Measurements from ENCODE around the gene WSCD2.

The WSCD2 gene

DNA sequence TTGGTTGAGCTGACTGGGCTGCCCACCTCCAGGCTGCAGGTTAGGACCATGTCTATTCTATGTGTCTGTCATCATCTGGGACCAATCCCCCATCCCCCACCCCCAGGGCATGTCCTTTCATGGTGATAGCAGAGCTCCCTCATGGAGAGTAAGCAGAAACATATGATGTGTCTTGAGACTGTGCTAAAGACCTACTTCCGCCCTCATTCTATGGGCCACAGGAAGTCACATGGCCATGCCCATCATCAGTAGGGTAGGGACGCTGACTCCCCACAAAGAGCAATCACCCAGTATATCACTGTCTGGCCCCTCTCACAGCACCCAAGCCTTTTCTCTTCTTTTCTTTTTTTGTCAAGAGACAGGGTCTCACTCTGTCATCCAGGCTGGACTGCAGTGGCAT is 110.3 kb downstream of the WSCD2 start:
- no peak for DNase-seq

DNA sequence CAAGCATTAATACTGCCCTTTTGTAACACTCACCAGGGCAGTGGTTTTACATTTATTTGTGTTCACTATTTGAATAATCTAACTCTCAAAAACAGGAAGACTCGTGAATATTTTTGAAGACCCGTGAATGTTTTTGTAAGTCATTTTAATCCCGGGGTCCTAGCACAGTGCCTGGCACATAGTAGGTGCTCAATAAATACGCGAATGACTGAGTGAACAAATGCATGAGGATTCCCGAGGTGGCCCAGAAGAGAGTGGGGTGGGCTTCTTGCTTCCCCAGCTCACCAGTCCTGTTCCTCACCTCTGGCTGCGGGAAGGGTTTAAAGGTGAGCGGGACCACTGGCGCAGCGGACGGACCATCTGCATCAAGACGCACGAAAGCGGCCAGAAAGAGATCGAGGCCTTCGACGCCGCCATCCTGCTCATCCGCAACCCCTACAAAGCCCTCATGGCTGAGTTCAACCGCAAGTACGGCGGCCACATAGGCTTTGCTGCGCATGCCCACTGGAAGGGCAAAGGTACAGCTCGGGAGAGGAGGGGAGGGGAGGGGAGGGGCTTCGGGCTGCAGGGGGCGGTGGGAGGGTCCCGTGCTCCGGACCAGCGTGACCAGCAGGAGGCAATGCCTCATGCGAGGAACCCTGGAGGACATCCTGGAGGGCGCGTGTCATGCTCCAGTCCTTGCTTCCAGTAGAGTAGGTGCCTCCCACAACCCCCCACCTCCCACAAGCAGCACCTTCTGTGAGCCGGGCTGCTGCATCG is 111.1 kb downstream of the WSCD2 start:
- no peak for DNase-seq

DNA sequence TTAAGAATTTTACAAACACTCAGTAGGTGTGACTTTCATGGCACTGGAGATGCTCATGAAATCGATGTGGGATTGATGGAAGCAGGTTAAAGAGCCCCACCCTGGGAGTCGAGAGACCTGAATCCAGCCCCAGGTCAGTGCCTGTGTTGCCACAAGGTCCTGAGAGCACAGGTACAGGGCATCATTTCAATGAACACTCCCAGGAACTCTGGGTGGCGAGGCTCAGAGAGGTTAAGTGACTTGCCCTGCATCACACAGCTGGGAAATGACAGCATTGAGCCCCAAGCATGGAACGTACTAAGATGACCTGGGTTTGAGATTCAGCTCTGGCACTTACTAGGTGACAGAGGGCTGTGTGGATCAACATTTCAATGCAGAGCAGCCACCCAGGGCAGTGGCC is 111.8 kb downstream of the WSCD2 start:
- no peak for DNase-seq

DNA sequence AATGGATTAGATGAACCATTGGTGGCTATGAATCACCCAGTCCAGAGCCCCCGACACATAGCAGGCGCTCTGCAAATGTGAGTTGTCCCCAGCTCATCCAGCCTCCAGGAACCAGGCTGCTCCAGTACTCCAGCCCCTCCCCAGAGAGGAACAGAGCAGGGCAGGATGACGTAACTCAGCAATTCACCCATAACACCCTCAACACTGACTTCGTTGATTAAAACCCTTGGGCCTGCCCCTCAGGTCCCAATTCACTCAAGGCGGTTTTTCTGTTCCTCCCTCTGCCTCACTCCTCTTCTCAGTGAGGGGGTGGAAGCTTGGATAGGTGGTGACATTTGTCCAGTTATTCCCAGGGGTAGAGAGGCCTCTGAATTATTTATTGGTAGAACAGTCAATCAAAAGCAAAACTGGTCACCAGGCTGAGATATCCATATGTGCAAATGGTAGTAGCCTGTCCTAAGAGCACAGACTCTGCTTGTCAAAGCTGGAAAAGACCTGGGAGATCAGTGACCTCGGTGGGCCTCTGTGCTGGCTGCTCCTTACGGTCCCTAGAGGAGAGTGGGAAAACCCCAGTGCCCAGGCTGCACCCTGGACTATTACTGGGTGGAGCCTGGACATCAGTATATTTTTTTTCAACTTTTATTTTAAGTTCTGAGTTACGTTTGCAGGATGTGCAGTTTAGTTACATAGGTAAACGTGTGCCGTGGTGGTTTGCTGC is 113.1 kb downstream of the WSCD2 start:
- DNase-seq = no peak

GRCh38 chr12:108247130-108247529 is 118.0 kb downstream of the WSCD2 start:
- DNase-seq = no peak

DNA sequence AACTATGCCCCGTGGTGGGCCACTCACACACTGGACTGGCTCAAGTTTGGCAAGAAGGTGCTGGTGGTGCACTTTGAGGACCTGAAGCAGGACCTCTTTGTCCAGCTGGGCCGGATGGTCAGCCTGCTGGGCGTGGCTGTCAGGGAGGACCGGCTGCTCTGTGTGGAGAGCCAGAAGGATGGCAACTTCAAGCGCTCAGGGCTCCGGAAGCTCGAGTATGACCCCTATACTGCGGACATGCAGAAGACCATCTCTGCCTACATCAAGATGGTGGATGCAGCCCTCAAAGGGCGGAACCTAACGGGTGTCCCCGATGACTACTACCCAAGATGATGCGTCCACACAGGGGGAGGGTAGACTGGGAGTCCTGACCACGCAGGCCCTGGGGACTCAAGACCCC is 118.9 kb downstream of the WSCD2 start:
- DNase-seq = no peak

- no peak for DNase-seq
Measured at GRCh38 chr12:108252523-108252922, 123.4 kb downstream of the WSCD2 start.

GRCh38 chr12:108253540-108253939 is 124.5 kb downstream of the WSCD2 start:
- no peak for DNase-seq

GRCh38 chr12:108254030-108254429 is 124.9 kb downstream of the WSCD2 start:
- DNase-seq = no peak

DNA sequence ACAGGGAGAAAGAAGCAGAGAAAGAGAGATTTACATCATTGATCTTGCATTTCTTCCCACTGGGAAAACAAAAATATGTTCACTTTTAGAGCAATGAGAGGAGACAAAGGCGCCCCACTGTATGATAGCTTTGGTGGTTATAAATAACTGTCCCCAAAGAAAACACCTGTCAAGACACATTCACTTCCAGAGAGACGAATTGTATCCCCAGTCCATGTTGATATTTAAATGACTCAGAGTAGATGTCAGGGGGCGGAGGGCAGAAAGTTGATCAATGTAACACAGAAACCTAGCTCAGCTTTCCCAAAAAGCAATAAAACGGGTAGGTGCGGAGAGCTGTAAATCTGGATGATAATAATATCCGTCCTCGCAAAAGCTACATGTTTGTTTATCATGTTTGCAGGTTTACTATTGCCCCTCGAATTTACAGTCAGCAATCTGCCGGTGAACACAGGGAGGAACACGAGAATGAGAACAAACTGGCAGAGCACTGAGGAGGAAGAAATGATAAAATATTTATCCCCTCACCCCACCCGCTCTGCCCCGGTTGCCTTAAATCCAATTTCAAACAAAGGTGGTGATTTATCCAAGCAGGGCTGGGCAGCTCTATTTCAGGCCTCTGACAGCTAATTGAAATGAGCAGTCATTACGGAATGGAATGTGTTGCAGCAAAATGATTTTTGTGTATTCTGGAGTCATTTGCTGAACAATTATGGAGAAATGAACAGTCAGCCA is 125.6 kb downstream of the WSCD2 start:
- no peak for DNase-seq

DNA sequence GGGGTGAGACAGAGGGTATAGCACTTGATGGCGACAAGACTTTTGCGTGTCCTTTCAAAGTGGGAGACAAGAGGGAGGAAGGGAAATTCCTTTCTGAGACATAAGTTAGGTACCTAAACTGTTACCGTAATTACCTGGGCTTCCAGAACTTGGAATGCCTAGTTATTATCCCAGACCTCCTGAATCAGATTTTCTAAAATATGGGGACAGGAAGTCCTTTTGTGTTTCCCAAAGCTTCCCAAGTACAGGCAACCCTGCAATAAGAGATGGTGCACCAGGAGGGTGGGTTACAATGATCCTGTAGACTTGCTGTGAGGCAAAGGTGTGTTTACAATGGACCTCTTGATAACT is 126.1 kb downstream of the WSCD2 start:
- DNase-seq = no peak

DNA sequence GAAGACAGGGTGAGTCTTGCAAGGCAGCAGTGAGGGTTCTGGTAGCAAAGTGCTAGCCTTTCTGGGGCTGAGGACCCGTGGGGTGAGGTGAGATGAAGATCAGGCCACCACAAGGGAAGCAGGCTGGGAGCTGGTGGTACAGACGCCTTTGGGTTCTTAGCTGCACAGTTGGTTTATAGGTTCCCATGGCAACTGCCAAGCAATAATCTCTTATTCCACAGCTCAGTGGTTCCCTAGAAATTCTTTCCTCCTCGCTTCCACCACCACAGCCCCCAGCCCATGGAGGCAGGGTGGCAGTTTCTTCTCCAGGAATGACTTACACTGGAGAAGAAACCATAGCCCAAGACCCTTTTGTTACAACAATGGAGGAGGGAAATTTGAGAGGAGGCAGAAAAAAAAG is 127.9 kb downstream of the WSCD2 start:
- no peak for DNase-seq

DNA sequence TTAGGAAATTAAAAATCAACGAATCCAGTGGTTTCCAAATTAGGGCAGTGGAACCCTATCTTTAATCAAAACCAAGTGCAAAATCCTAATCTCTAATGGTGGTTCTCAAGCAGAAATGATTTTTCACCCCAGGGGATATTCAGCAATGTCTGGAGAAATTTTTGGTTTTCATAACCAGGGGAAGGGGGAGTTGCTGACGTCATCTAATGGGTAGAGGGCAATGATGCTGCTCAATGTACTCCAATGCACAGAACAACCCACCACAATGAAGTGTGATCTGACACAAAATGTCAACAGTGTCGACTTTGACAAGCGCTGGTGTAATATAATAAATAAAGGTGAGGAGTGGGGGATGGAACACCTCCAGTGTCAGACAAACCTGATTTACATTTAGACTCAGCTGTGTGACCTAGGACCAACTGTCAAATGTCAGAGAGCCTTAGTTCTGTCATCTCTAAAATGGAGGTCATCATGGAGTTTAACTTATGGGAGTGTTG is 128.6 kb downstream of the WSCD2 start:
- DNase-seq = no peak

GRCh38 chr12:108260039-108260438 is 131.0 kb downstream of the WSCD2 start:
- DNase-seq = no peak

DNA sequence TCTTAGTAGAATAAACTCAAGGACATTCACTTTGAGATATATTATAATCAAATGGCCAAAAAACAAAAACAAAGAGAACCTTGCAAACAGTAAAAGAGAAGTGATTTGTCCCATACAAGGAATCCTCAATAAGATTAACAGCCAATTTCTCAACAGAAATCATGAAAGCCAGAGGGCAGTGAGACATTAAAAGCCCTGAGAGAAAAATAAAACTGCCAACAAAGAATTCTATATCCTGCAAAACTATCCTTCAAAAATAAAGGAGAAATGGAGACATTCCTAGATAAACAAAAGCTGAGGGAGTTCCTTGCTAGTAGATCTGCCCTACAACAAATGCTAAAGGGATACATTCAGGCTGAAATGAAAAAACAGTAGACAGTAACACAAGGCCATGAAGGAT is 131.9 kb downstream of the WSCD2 start:
- DNase-seq = no peak

DNA sequence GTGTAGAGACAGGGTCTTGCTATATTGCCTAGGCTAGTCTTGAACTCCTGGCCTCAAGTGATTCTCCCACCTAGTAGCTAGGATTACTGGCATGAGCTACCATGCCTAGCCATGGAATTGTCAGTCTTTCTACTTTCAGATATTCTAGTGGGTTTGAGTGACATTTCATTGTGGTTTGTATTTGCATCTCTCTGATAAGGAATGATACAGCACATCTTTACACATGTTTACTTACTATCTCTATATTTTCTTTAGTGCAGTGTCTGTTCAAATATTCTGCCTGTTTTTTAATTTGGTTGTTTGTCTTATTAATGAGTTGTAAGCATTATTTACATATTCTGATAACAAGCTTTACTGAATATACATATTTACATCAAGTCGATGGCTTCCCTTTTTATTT is 136.4 kb downstream of the WSCD2 start:
- no peak for DNase-seq

GRCh38 chr12:108266131-108266530 is 137.0 kb downstream of the WSCD2 start:
- no peak for DNase-seq

GRCh38 chr12:108267450-108267849 is 138.4 kb downstream of the WSCD2 start:
- no peak for DNase-seq

DNA sequence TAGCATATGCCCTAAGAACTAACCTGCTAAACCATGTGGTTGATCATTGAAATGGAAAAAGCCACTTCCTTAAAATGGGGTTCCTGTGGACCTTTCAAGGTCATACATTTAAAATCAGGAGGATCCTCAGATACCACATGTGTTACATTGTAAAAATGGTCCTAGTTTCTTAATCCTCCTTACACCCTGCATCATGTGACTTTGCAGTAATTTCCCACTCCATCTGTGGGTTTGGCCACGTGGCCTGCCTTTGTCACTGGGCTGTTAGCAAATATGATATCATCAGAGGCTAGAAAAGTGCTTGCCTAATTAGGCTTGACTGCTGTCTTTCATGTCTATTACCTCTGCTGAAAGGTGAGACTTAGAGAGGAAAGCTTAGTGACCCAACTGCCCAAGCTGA is 139.3 kb downstream of the WSCD2 start:
- no peak for DNase-seq

DNA sequence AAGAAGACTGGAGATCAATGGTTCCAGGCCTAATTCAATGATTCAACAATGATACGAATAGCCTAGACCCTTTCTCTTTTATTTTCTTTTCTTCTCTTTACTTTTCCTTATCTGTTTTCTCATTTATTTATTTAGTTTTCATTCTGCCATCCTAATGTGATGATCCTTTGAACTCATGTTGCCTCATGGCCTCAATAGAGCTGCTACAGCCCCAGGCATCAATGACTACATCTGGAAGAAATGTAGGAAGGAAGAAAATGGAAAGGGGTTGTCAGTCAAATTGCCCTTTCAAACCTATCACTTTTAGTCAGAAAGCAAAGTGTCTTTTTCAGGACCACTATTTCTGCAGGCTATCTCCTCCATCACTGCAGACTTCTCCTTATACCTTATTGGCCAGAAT is 140.1 kb downstream of the WSCD2 start:
- no peak for DNase-seq

GRCh38 chr12:108270035-108270848 is 141.2 kb downstream of the WSCD2 start:
- DNase-seq = no peak

DNA sequence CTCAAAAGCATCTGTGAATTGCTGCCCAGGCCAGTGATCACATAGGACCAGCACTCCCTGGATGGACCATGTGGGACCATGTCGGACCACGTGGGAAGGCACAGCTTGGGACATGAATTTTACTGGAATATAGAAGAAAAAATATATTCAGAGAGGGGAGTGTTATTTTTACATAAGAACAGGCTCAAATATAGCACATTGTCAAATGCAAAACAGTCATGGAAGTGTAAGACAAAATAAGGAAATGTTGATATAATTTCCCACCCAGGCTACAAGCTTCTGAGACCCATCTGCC is 141.7 kb downstream of the WSCD2 start:
- no peak for DNase-seq

Data from CD4-positive, alpha-beta T cell treated with Interleukin-10 for 1 hour (primary cell).